H9 (cell line): ENCODE measurements around the gene ITIH5. TPM values are rescaled to one million over a fixed set of nuclear protein-coding genes. Genes with fewer than 3 reads are reported as not detected.

Experiments
- DNase-seq: peaks from one replicate; pipeline ENCODE4 v3.0.0-alpha.2; 2017
- H2AFZ ChIP-seq: one replicate; pipeline ENCODE4 v1.6.1; 2013; ENCODE audit warnings: mild to moderate bottlenecking, low read length, control low read depth, moderate library complexity
- H2AK5ac ChIP-seq: 2 replicates; pipeline ENCODE4 v1.6.1; 2013; ENCODE audit warnings: low read length, control low read depth, mixed read lengths; ENCODE audit not compliant: insufficient read length
- H2BK120ac ChIP-seq: one replicate; pipeline ENCODE4 v1.6.1; 2013; ENCODE audit warnings: low read depth, mild to moderate bottlenecking, low read length, control low read depth, inconsistent platforms; ENCODE audit not compliant: poor library complexity, severe bottlenecking
- H2BK12ac ChIP-seq: 2 replicates; pipeline ENCODE4 v1.6.1; 2013; ENCODE audit warnings: low read length, control low read depth, mixed read lengths, low read depth; ENCODE audit not compliant: insufficient read length
- H2BK15ac ChIP-seq: 2 replicates; pipeline ENCODE4 v1.6.1; 2013; ENCODE audit warnings: low read depth, low read length, control low read depth
- H2BK20ac ChIP-seq: one replicate; pipeline ENCODE4 v1.6.1; 2013; ENCODE audit warnings: low read depth, mild to moderate bottlenecking, low read length, control low read depth, inconsistent platforms; ENCODE audit not compliant: poor library complexity, severe bottlenecking
- H2BK5ac ChIP-seq: 2 replicates; pipeline ENCODE4 v1.6.1; 2013; ENCODE audit warnings: low read length, control low read depth, mixed read lengths; ENCODE audit not compliant: insufficient read length
- H3K14ac ChIP-seq: 2 replicates; pipeline ENCODE4 v1.6.1; 2013; ENCODE audit warnings: low read length, control low read depth; ENCODE audit not compliant: insufficient read depth
- H3K18ac ChIP-seq: 2 replicates; pipeline ENCODE4 v1.6.1; 2013; ENCODE audit warnings: low read depth, mild to moderate bottlenecking, mixed read lengths, low read length, control low read depth; ENCODE audit not compliant: insufficient read length
- H3K23ac ChIP-seq: 2 replicates; pipeline ENCODE4 v1.6.1; 2013; ENCODE audit warnings: low read length, control low read depth, mixed read lengths, low read depth; ENCODE audit not compliant: insufficient read length
- H3K23me2 ChIP-seq: 2 replicates; pipeline ENCODE4 v1.6.1; 2013; ENCODE audit warnings: low read depth, mild to moderate bottlenecking, mixed read lengths, low read length, control low read depth; ENCODE audit not compliant: insufficient read length, poor library complexity, severe bottlenecking
- H3K27ac ChIP-seq: 2 replicates; pipeline ENCODE4 v1.5.1; 2013; ENCODE audit warnings: low read length, control low read depth, mixed read lengths, low read depth; ENCODE audit not compliant: insufficient read length
- H3K27me3 ChIP-seq: 2 replicates; pipeline ENCODE4 v1.6.1; 2013; ENCODE audit warnings: low read length, control low read depth, inconsistent platforms; ENCODE audit not compliant: insufficient read depth
- H3K4ac ChIP-seq: 2 replicates; pipeline ENCODE4 v1.6.1; 2013; ENCODE audit warnings: low read depth, mild to moderate bottlenecking, control low read depth, inconsistent platforms, low read length, moderate library complexity
- H3K4me1 ChIP-seq: 2 replicates; pipeline ENCODE4 v1.6.1; 2013; ENCODE audit warnings: low read length, control low read depth, inconsistent platforms; ENCODE audit not compliant: insufficient read depth
- H3K4me2 ChIP-seq: 2 replicates; pipeline ENCODE4 v1.6.1; 2013; ENCODE audit warnings: low read length, control low read depth, mixed read lengths; ENCODE audit not compliant: insufficient read length, insufficient read depth
- H3K56ac ChIP-seq: 2 replicates; pipeline ENCODE4 v1.6.1; 2013; ENCODE audit warnings: low read depth, mild to moderate bottlenecking, mixed read lengths, low read length, control low read depth; ENCODE audit not compliant: insufficient read length
- H3K79me1 ChIP-seq: 2 replicates; pipeline ENCODE4 v1.6.1; 2013; ENCODE audit warnings: low read depth, mild to moderate bottlenecking, moderate library complexity, low read length, control low read depth, inconsistent platforms; ENCODE audit not compliant: insufficient read depth, poor library complexity, severe bottlenecking
- H3K79me2 ChIP-seq: 2 replicates; pipeline ENCODE4 v1.6.1; 2013; ENCODE audit warnings: low read length, control low read depth, inconsistent platforms; ENCODE audit not compliant: insufficient read depth
- H3K9ac ChIP-seq: 2 replicates; pipeline ENCODE4 v1.6.1; 2013; ENCODE audit warnings: low read length, control low read depth, mixed read lengths; ENCODE audit not compliant: insufficient read length; ENCODE audit errors: extremely low read depth
- H3K9me3 ChIP-seq: one replicate; pipeline ENCODE4 v1.6.1; 2013; ENCODE audit warnings: low read depth, low read length, inconsistent platforms; ENCODE audit not compliant: control insufficient read depth
- H3T11ph ChIP-seq: one replicate; pipeline ENCODE4 v1.6.1; 2013; ENCODE audit warnings: mild to moderate bottlenecking, low read length, control low read depth, inconsistent platforms
- H4K20me1 ChIP-seq: one replicate; pipeline ENCODE4 v1.6.1; 2013; ENCODE audit not compliant: control insufficient read depth, insufficient read length, insufficient read depth
- H4K5ac ChIP-seq: 2 replicates; pipeline ENCODE4 v1.6.1; 2013; ENCODE audit warnings: low read depth, mild to moderate bottlenecking, mixed read lengths, low read length, control low read depth; ENCODE audit not compliant: insufficient read length
- H4K8ac ChIP-seq: replicated peaks from 2 replicates; pipeline ENCODE4 v1.6.1; 2013; ENCODE audit warnings: low read length, control low read depth, mixed read lengths, low read depth; ENCODE audit not compliant: insufficient read length
- H4K91ac ChIP-seq: 2 replicates; pipeline ENCODE4 v1.6.1; 2013; ENCODE audit warnings: low read depth, mild to moderate bottlenecking, moderate library complexity, mixed read lengths, low read length, control low read depth; ENCODE audit not compliant: insufficient read length
- H3K27ac Mint-ChIP-seq, 3 experiments: 2 replicates in 2 of 3; 3 replicates in 1 of 3; pipeline ENCODE4 v1.8.0; 2020 to 2021; ENCODE audit warnings: mixed read lengths in 3 of 3, mild to moderate bottlenecking in 1 of 3, moderate library complexity in 1 of 3
- H3K27me3 Mint-ChIP-seq: 2 replicates; pipeline ENCODE4 v1.8.0; 2021; ENCODE audit warnings: low read depth, mild to moderate bottlenecking, moderate library complexity, mixed read lengths
- H3K36me3 Mint-ChIP-seq, 3 experiments: 2 replicates in 2 of 3; 3 replicates in 1 of 3; pipeline ENCODE4 v1.8.0; 2020 to 2021; ENCODE audit warnings: low read depth in 3 of 3, mixed read lengths in 3 of 3; ENCODE audit not compliant: insufficient read depth in 1 of 3
- H3K4me1 Mint-ChIP-seq, 2 experiments: 2 replicates each; pipeline ENCODE4 v1.8.0; 2020; ENCODE audit warnings: mixed read lengths in 2 of 2
- H3K4me3 Mint-ChIP-seq, 2 experiments: 2 replicates in 1 of 2; 3 replicates in 1 of 2; pipeline ENCODE4 v1.8.0; 2020 to 2021; ENCODE audit warnings: mild to moderate bottlenecking in 2 of 2, mixed read lengths in 2 of 2, moderate library complexity in 1 of 2
- H3K9me3 Mint-ChIP-seq, 2 experiments: 2 replicates in 1 of 2; 3 replicates in 1 of 2; pipeline ENCODE4 v1.8.0; 2020; ENCODE audit warnings: mild to moderate bottlenecking in 2 of 2, mixed read lengths in 2 of 2, moderate library complexity in 1 of 2
- CTCF ChIP-seq: fragments of 200-600 bp; sonication (generic); conservative IDR thresholded peaks from 3 replicates; pipeline ENCODE4 v1.8.0; 2021; ENCODE audit warnings: antibody characterized with exemption, mild to moderate bottlenecking
- WGBS: extraction: QIAGEN DNeasy Blood & Tissue Kit; methylation state at CpG from one replicate; pipeline ENCODE4 v1.1.7; 2013; ENCODE audit warnings: missing lambda C conversion rate, low lambda C conversion rate, mixed read lengths; ENCODE audit not compliant: insufficient read length; ENCODE audit errors: extremely low coverage; 5-methylcytosine and 5-hydroxymethylcytosine counted together
- total RNA-seq: library from RNA; stranded (reverse); gene quantifications from 2 replicates; pipeline ENCODE4 v1.2.1, GENCODE V29; 2021

Gene ITIH5
- total RNA-seq, 1 experiment from 2014 or later: 1.3 TPM

- H3K27me3 ChIP-seq: no peaks in the 10 kb centered on the region
- Mint-ChIP-seq H3K27ac (no peak overlapping the region), H3K27me3 (peaks cover 28% of the 10 kb centered on the region), H3K9me3 (peaks cover 0 to 6% of the 10 kb centered on the region in 2 experiments; a peak in 3 of 5 replicates), H3K4me1 (no peaks in the 10 kb centered on the region), H3K36me3 (peaks cover 0 to 5% (median 0%) of the 10 kb centered on the region in 3 experiments; a peak in 1 of 7 replicates), H3K4me3 (no peak overlapping the region)
- H2BK15ac ChIP-seq: no peak overlapping the region
- no peak for DNase-seq
- H4K8ac ChIP-seq: no peak overlapping the region
- H4K20me1 ChIP-seq: no peaks in the 10 kb centered on the region
- H3K4me1 ChIP-seq: no peaks in the 10 kb centered on the region
- H3K4ac ChIP-seq: no peak overlapping the region
- H2AFZ ChIP-seq: no peak overlapping the region
- H3K23ac ChIP-seq: no peak overlapping the region
- no peak overlapping the region for H3K56ac ChIP-seq
- no peak overlapping the region for H2BK5ac ChIP-seq
- no peak overlapping the region for H3K27ac ChIP-seq
- H4K91ac ChIP-seq: no peak overlapping the region
- no peak overlapping the region for H3K18ac ChIP-seq
- H3K23me2 ChIP-seq: no peaks in the 10 kb centered on the region
- H3K4me2 ChIP-seq: no peak overlapping the region
- no CpG with 5 or more reads among the region's 1 CpG for WGBS
- H3K9ac ChIP-seq: no peak overlapping the region
- no peaks in the 10 kb centered on the region for H3K79me2 ChIP-seq
- H3T11ph ChIP-seq: no peak overlapping the region
- H4K5ac ChIP-seq: no peak overlapping the region
- H3K14ac ChIP-seq: no peak overlapping the region
- H2BK12ac ChIP-seq: no peak overlapping the region
- H2AK5ac ChIP-seq: no peak overlapping the region
- TF ChIP-seq CTCF: no peak
- H2BK120ac ChIP-seq: no peak overlapping the region
- no peaks in the 10 kb centered on the region for H3K79me1 ChIP-seq
- no peaks in the 10 kb centered on the region for H3K9me3 ChIP-seq
- H2BK20ac ChIP-seq: no peak overlapping the region
Measured at GRCh38 chr10:7679256-7679655, 12.5 kb upstream of the ITIH5 start.
